ENCODE measurements around the gene MAEA. TPM values are rescaled to one million over a fixed set of nuclear protein-coding genes. Genes with fewer than 3 reads are reported as not detected.

Gene MAEA
- total and polyA plus RNA-seq, 2 experiments from 2014 or later: 49.8 to 99.0 TPM

DNA sequence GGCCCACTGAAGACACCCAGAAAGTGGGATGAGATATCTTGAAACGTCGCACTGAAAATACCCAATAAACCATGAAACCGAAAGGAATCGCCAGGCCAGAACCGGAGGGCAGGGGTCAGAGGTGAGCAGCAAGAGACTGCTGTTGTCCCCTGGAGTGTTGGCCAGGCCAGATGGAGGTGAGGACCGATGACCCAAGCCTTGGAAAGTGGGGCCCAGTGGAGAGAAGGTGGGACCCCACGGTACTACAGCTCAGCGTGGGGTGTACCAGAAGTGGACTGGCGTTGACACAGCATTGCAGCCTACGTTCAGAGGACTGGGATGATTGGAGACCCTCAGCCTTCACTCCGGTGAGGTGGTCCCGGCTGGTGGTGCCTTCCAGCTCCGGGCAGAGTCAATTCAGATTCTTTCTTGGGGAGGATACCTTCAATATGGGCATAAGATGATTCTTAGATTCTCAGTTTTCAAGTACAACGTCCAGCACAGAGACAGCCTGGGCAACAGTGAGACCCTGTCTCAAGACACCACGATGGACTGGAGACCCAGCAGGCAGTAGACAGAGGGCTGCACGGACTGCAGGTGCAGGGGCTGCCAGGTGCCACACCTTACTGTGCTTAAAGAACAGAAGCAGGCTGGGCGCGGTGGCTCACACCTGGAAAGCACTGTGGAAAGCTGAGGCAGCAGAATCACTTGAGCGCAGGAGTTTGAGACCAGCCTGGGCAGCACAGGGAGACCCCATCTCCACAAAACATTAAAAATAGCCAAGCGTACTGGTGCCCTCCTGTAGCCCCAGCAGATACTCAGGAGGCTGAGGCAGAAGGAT lies 23.3 kb downstream of the MAEA start:
- DNase-seq (ENCODE audit: low spot score): no peak
- no peaks in the 10 kb centered on the region for H3K9me2 ChIP-seq (ENCODE audit: insufficient read depth)
- no peak overlapping the region for H3K27ac ChIP-seq (ENCODE audit: low read depth)
- no peak overlapping the region for H2AFZ ChIP-seq
- peaks cover 20% of the 10 kb centered on the region for H3K36me3 ChIP-seq (ENCODE audit: insufficient read depth)
- peaks cover 3% of the 10 kb centered on the region for H3K27me3 Mint-ChIP-seq (ENCODE audit: insufficient read depth, low read depth, poor library complexity)
- no peak overlapping the region for H3K4me3 Mint-ChIP-seq
- no peak for ATAC-seq
- peaks cover 8% of the 10 kb centered on the region for H3K4me1 ChIP-seq (ENCODE audit: insufficient read depth)
- H4K20me1 ChIP-seq (replicated peaks; ENCODE audit: insufficient read depth): peaks cover 4% of the 10 kb centered on the region
- H3K9me3 Mint-ChIP-seq: peaks cover 6% of the 10 kb centered on the region; the same call in 1 of the 3 replicates
- no peaks in the 10 kb centered on the region for H3K27me3 ChIP-seq (ENCODE audit: insufficient read depth)
- peaks cover 58% of the 10 kb centered on the region for H3K79me2 ChIP-seq (replicated peaks; ENCODE audit: insufficient read depth)
- H3K4me3 ChIP-seq: no peak overlapping the region
- H3K4me2 ChIP-seq: no peak overlapping the region
- H3K4me1 Mint-ChIP-seq: peaks cover 17% of the 10 kb centered on the region
- peaks cover 60% of the 10 kb centered on the region for H3K36me3 Mint-ChIP-seq (ENCODE audit: low read depth)
- no peak overlapping the region for H3K27ac Mint-ChIP-seq
- TF ChIP-seq EZH2 (IDR thresholded peaks at IDR 0.05; ENCODE audit: low read depth, unreplicated experiment) (no peak), JUNB (IDR thresholded peaks at IDR 0.05; ENCODE audit: unreplicated experiment) (no peak), POLR2AphosphoS5 (IDR thresholded peaks at IDR 0.05; ENCODE audit: low read depth) (no peak), STAT1 (IDR thresholded peaks at IDR 0.05; ENCODE audit: unreplicated experiment) (no peak), NANOG (IDR thresholded peaks at IDR 0.05; ENCODE audit: borderline replicate concordance) (no peak)
- TF ChIP-seq, protein P1, sequence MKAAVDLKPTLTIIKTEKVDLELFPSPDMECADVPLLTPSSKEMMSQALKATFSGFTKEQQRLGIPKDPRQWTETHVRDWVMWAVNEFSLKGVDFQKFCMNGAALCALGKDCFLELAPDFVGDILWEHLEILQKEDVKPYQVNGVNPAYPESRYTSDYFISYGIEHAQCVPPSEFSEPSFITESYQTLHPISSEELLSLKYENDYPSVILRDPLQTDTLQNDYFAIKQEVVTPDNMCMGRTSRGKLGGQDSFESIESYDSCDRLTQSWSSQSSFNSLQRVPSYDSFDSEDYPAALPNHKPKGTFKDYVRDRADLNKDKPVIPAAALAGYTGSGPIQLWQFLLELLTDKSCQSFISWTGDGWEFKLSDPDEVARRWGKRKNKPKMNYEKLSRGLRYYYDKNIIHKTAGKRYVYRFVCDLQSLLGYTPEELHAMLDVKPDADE (IDR thresholded peaks at IDR 0.05): no peak
- TF ChIP-seq, protein P2, sequence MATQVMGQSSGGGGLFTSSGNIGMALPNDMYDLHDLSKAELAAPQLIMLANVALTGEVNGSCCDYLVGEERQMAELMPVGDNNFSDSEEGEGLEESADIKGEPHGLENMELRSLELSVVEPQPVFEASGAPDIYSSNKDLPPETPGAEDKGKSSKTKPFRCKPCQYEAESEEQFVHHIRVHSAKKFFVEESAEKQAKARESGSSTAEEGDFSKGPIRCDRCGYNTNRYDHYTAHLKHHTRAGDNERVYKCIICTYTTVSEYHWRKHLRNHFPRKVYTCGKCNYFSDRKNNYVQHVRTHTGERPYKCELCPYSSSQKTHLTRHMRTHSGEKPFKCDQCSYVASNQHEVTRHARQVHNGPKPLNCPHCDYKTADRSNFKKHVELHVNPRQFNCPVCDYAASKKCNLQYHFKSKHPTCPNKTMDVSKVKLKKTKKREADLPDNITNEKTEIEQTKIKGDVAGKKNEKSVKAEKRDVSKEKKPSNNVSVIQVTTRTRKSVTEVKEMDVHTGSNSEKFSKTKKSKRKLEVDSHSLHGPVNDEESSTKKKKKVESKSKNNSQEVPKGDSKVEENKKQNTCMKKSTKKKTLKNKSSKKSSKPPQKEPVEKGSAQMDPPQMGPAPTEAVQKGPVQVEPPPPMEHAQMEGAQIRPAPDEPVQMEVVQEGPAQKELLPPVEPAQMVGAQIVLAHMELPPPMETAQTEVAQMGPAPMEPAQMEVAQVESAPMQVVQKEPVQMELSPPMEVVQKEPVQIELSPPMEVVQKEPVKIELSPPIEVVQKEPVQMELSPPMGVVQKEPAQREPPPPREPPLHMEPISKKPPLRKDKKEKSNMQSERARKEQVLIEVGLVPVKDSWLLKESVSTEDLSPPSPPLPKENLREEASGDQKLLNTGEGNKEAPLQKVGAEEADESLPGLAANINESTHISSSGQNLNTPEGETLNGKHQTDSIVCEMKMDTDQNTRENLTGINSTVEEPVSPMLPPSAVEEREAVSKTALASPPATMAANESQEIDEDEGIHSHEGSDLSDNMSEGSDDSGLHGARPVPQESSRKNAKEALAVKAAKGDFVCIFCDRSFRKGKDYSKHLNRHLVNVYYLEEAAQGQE (IDR thresholded peaks at IDR 0.05; ENCODE audit: unreplicated experiment): no peak
- H3F3A ChIP-seq (replicated peaks; ENCODE audit: low read depth): peaks cover 6% of the 10 kb centered on the region; the same call in 1 of the 2 replicates

DNA sequence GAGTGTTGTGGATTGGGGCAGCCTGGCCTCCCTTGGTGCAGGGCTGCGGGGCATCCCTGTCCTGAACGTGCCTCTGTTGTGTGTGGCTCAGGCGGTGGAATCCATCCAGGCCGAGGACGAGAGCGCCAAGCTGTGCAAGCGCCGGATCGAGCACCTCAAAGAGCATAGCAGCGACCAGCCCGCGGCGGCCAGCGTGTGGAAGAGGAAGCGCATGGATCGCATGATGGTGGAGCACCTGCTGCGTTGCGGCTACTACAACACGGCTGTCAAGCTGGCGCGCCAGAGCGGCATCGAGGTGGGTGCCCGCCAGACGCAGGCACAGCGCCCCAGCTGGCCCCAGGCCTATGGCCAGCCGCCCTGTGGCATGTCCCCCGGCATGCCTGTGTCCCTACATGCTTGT lies 25.6 kb downstream of the MAEA start:
- Histone ChIP-seq H4K20me1 (replicated peaks; ENCODE audit: insufficient read depth) (peaks cover 4% of the 10 kb centered on the region), H3K4me2 (no peak overlapping the region), H3K36me3 (ENCODE audit: insufficient read depth) (peaks cover 20% of the 10 kb centered on the region), H3F3A (replicated peaks; ENCODE audit: low read depth) (0 out of 2 replicates have a peak, but pooled peaks cover 3% of the 10 kb centered on the region), H3K4me3 (no peak overlapping the region), H2AFZ (no peak overlapping the region), H3K27me3 (ENCODE audit: insufficient read depth) (no peaks in the 10 kb centered on the region), H3K79me2 (replicated peaks; ENCODE audit: insufficient read depth) (peaks cover 40% of the 10 kb centered on the region), H3K9me2 (ENCODE audit: insufficient read depth) (no peaks in the 10 kb centered on the region), H3K4me1 (ENCODE audit: insufficient read depth) (no peaks in the 10 kb centered on the region), H3K27ac (ENCODE audit: low read depth) (no peak overlapping the region)
- Mint-ChIP-seq H3K4me1 (peaks cover 7% of the 10 kb centered on the region), H3K36me3 (ENCODE audit: low read depth) (peaks cover 78% of the 10 kb centered on the region), H3K4me3 (no peak overlapping the region), H3K27me3 (ENCODE audit: insufficient read depth, low read depth, poor library complexity) (no peaks in the 10 kb centered on the region), H3K9me3 (peaks cover 6% of the 10 kb centered on the region; the same call in 1 of the 3 replicates), H3K27ac (peak overlapping the region; percentile 90)
- ATAC-seq: no peak
- TF ChIP-seq EZH2phosphoT487 (IDR thresholded peaks at IDR 0.05; ENCODE audit: unreplicated experiment): no peak
- no peak for TF ChIP-seq ZNF331 (CRISPR knock-in tag; IDR thresholded peaks at IDR 0.05; ENCODE audit: low read depth)
- no peak for TF ChIP-seq NANOG (IDR thresholded peaks at IDR 0.05; ENCODE audit: borderline replicate concordance)
- TF ChIP-seq STAT1 (IDR thresholded peaks at IDR 0.05; ENCODE audit: unreplicated experiment): no peak
- TF ChIP-seq POLR2AphosphoS5 (IDR thresholded peaks at IDR 0.05; ENCODE audit: low read depth): no peak
- TF ChIP-seq, protein P3, sequence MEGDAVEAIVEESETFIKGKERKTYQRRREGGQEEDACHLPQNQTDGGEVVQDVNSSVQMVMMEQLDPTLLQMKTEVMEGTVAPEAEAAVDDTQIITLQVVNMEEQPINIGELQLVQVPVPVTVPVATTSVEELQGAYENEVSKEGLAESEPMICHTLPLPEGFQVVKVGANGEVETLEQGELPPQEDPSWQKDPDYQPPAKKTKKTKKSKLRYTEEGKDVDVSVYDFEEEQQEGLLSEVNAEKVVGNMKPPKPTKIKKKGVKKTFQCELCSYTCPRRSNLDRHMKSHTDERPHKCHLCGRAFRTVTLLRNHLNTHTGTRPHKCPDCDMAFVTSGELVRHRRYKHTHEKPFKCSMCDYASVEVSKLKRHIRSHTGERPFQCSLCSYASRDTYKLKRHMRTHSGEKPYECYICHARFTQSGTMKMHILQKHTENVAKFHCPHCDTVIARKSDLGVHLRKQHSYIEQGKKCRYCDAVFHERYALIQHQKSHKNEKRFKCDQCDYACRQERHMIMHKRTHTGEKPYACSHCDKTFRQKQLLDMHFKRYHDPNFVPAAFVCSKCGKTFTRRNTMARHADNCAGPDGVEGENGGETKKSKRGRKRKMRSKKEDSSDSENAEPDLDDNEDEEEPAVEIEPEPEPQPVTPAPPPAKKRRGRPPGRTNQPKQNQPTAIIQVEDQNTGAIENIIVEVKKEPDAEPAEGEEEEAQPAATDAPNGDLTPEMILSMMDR (conservative IDR thresholded peaks at IDR 0.05; ENCODE audit: low read depth in 2 of 2): no peak
- TF ChIP-seq JUNB (IDR thresholded peaks at IDR 0.05; ENCODE audit: unreplicated experiment): no peak
- TF ChIP-seq, protein P1 (IDR thresholded peaks at IDR 0.05): no peak
- TF ChIP-seq ZNF114 (CRISPR knock-in tag; IDR thresholded peaks at IDR 0.05): no peak
- no peak for DNase-seq (ENCODE audit: low spot score)
